ENCODE data around the gene KCNK4.

The KCNK4 gene

GRCh38 chr11:64347193-64347867 is 56.2 kb downstream of the KCNK4 start:
- peak in 1 of 2 donors; percentile 31 for DNase-seq (ENCODE audit: low read depth in 2 of 2)
- H3K4me3 ChIP-seq (replicated peaks in 1 of 2; ENCODE audit: low read depth in 2 of 2, low read length in 2 of 2) = no peak overlapping the region
- TF ChIP-seq CTCF (IDR thresholded peaks at IDR 0.05; ENCODE audit: low read depth, low read length) = no peak

GRCh38 chr11:64348383-64349024 is 57.4 kb downstream of the KCNK4 start:
- no peak for TF ChIP-seq CTCF (IDR thresholded peaks at IDR 0.05; ENCODE audit: low read depth, low read length)
- H3K4me3 ChIP-seq (replicated peaks in 1 of 2; ENCODE audit: low read depth in 2 of 2, low read length in 2 of 2) = no peak overlapping the region
- DNase-seq (ENCODE audit: low read depth in 2 of 2) = no peak

- TF ChIP-seq CTCF (IDR thresholded peaks at IDR 0.05; ENCODE audit: low read depth, low read length) = no peak
- no peak for DNase-seq (ENCODE audit: low read depth in 2 of 2)
- H3K4me3 ChIP-seq (replicated peaks in 1 of 2; ENCODE audit: low read depth in 2 of 2, low read length in 2 of 2) = no peak overlapping the region
Observed at GRCh38 chr11:64349025-64349387, 57.9 kb downstream of the KCNK4 start.

GRCh38 chr11:64349404-64349803 is 58.3 kb downstream of the KCNK4 start:
- TF ChIP-seq CTCF (IDR thresholded peaks at IDR 0.05; ENCODE audit: low read depth, low read length) = no peak
- no peak for DNase-seq (ENCODE audit: low read depth in 2 of 2)
- no peak overlapping the region for H3K4me3 ChIP-seq (replicated peaks in 1 of 2; ENCODE audit: low read depth in 2 of 2, low read length in 2 of 2)

All from cardiac fibroblast (primary cell).